H9 (cell line): ENCODE data around the gene CTRB2. TPM values are rescaled to one million over a fixed set of nuclear protein-coding genes. Genes with fewer than 3 reads are reported as not detected.

Experiments used
- DNase-seq: peaks from one replicate; pipeline ENCODE4 v3.0.0-alpha.2; 2017
- H2AFZ ChIP-seq: one replicate; pipeline ENCODE4 v1.6.1; 2013; ENCODE audit warnings: mild to moderate bottlenecking, low read length, control low read depth, moderate library complexity
- H2AK5ac ChIP-seq: 2 replicates; pipeline ENCODE4 v1.6.1; 2013; ENCODE audit warnings: low read length, control low read depth, mixed read lengths; ENCODE audit not compliant: insufficient read length
- H2BK120ac ChIP-seq: one replicate; pipeline ENCODE4 v1.6.1; 2013; ENCODE audit warnings: low read depth, mild to moderate bottlenecking, low read length, control low read depth, inconsistent platforms; ENCODE audit not compliant: poor library complexity, severe bottlenecking
- H2BK12ac ChIP-seq: 2 replicates; pipeline ENCODE4 v1.6.1; 2013; ENCODE audit warnings: low read length, control low read depth, mixed read lengths, low read depth; ENCODE audit not compliant: insufficient read length
- H2BK15ac ChIP-seq: 2 replicates; pipeline ENCODE4 v1.6.1; 2013; ENCODE audit warnings: low read depth, low read length, control low read depth
- H2BK20ac ChIP-seq: one replicate; pipeline ENCODE4 v1.6.1; 2013; ENCODE audit warnings: low read depth, mild to moderate bottlenecking, low read length, control low read depth, inconsistent platforms; ENCODE audit not compliant: poor library complexity, severe bottlenecking
- H2BK5ac ChIP-seq: 2 replicates; pipeline ENCODE4 v1.6.1; 2013; ENCODE audit warnings: low read length, control low read depth, mixed read lengths; ENCODE audit not compliant: insufficient read length
- H3K14ac ChIP-seq: 2 replicates; pipeline ENCODE4 v1.6.1; 2013; ENCODE audit warnings: low read length, control low read depth; ENCODE audit not compliant: insufficient read depth
- H3K18ac ChIP-seq: 2 replicates; pipeline ENCODE4 v1.6.1; 2013; ENCODE audit warnings: low read depth, mild to moderate bottlenecking, mixed read lengths, low read length, control low read depth; ENCODE audit not compliant: insufficient read length
- H3K23ac ChIP-seq: 2 replicates; pipeline ENCODE4 v1.6.1; 2013; ENCODE audit warnings: low read length, control low read depth, mixed read lengths, low read depth; ENCODE audit not compliant: insufficient read length
- H3K23me2 ChIP-seq: 2 replicates; pipeline ENCODE4 v1.6.1; 2013; ENCODE audit warnings: low read depth, mild to moderate bottlenecking, mixed read lengths, low read length, control low read depth; ENCODE audit not compliant: insufficient read length, poor library complexity, severe bottlenecking
- H3K27ac ChIP-seq: 2 replicates; pipeline ENCODE4 v1.5.1; 2013; ENCODE audit warnings: low read length, control low read depth, mixed read lengths, low read depth; ENCODE audit not compliant: insufficient read length
- H3K27me3 ChIP-seq: 2 replicates; pipeline ENCODE4 v1.6.1; 2013; ENCODE audit warnings: low read length, control low read depth, inconsistent platforms; ENCODE audit not compliant: insufficient read depth
- H3K4ac ChIP-seq: 2 replicates; pipeline ENCODE4 v1.6.1; 2013; ENCODE audit warnings: low read depth, mild to moderate bottlenecking, control low read depth, inconsistent platforms, low read length, moderate library complexity
- H3K4me1 ChIP-seq: 2 replicates; pipeline ENCODE4 v1.6.1; 2013; ENCODE audit warnings: low read length, control low read depth, inconsistent platforms; ENCODE audit not compliant: insufficient read depth
- H3K4me2 ChIP-seq: 2 replicates; pipeline ENCODE4 v1.6.1; 2013; ENCODE audit warnings: low read length, control low read depth, mixed read lengths; ENCODE audit not compliant: insufficient read length, insufficient read depth
- H3K56ac ChIP-seq: 2 replicates; pipeline ENCODE4 v1.6.1; 2013; ENCODE audit warnings: low read depth, mild to moderate bottlenecking, mixed read lengths, low read length, control low read depth; ENCODE audit not compliant: insufficient read length
- H3K79me1 ChIP-seq: 2 replicates; pipeline ENCODE4 v1.6.1; 2013; ENCODE audit warnings: low read depth, mild to moderate bottlenecking, moderate library complexity, low read length, control low read depth, inconsistent platforms; ENCODE audit not compliant: insufficient read depth, poor library complexity, severe bottlenecking
- H3K79me2 ChIP-seq: 2 replicates; pipeline ENCODE4 v1.6.1; 2013; ENCODE audit warnings: low read length, control low read depth, inconsistent platforms; ENCODE audit not compliant: insufficient read depth
- H3K9ac ChIP-seq: 2 replicates; pipeline ENCODE4 v1.6.1; 2013; ENCODE audit warnings: low read length, control low read depth, mixed read lengths; ENCODE audit not compliant: insufficient read length; ENCODE audit errors: extremely low read depth
- H3K9me3 ChIP-seq: one replicate; pipeline ENCODE4 v1.6.1; 2013; ENCODE audit warnings: low read depth, low read length, inconsistent platforms; ENCODE audit not compliant: control insufficient read depth
- H3T11ph ChIP-seq: one replicate; pipeline ENCODE4 v1.6.1; 2013; ENCODE audit warnings: mild to moderate bottlenecking, low read length, control low read depth, inconsistent platforms
- H4K20me1 ChIP-seq: one replicate; pipeline ENCODE4 v1.6.1; 2013; ENCODE audit not compliant: control insufficient read depth, insufficient read length, insufficient read depth
- H4K5ac ChIP-seq: 2 replicates; pipeline ENCODE4 v1.6.1; 2013; ENCODE audit warnings: low read depth, mild to moderate bottlenecking, mixed read lengths, low read length, control low read depth; ENCODE audit not compliant: insufficient read length
- H4K8ac ChIP-seq: replicated peaks from 2 replicates; pipeline ENCODE4 v1.6.1; 2013; ENCODE audit warnings: low read length, control low read depth, mixed read lengths, low read depth; ENCODE audit not compliant: insufficient read length
- H4K91ac ChIP-seq: 2 replicates; pipeline ENCODE4 v1.6.1; 2013; ENCODE audit warnings: low read depth, mild to moderate bottlenecking, moderate library complexity, mixed read lengths, low read length, control low read depth; ENCODE audit not compliant: insufficient read length
- H3K27ac Mint-ChIP-seq, 3 experiments: 2 replicates in 2 of 3; 3 replicates in 1 of 3; pipeline ENCODE4 v1.8.0; 2020 to 2021; ENCODE audit warnings: mixed read lengths in 3 of 3, mild to moderate bottlenecking in 1 of 3, moderate library complexity in 1 of 3
- H3K27me3 Mint-ChIP-seq: 2 replicates; pipeline ENCODE4 v1.8.0; 2021; ENCODE audit warnings: low read depth, mild to moderate bottlenecking, moderate library complexity, mixed read lengths
- H3K36me3 Mint-ChIP-seq, 3 experiments: 2 replicates in 2 of 3; 3 replicates in 1 of 3; pipeline ENCODE4 v1.8.0; 2020 to 2021; ENCODE audit warnings: low read depth in 3 of 3, mixed read lengths in 3 of 3; ENCODE audit not compliant: insufficient read depth in 1 of 3
- H3K4me1 Mint-ChIP-seq, 2 experiments: 2 replicates each; pipeline ENCODE4 v1.8.0; 2020; ENCODE audit warnings: mixed read lengths in 2 of 2
- H3K4me3 Mint-ChIP-seq, 2 experiments: 2 replicates in 1 of 2; 3 replicates in 1 of 2; pipeline ENCODE4 v1.8.0; 2020 to 2021; ENCODE audit warnings: mild to moderate bottlenecking in 2 of 2, mixed read lengths in 2 of 2, moderate library complexity in 1 of 2
- H3K9me3 Mint-ChIP-seq, 2 experiments: 2 replicates in 1 of 2; 3 replicates in 1 of 2; pipeline ENCODE4 v1.8.0; 2020; ENCODE audit warnings: mild to moderate bottlenecking in 2 of 2, mixed read lengths in 2 of 2, moderate library complexity in 1 of 2
- CTCF ChIP-seq: fragments of 200-600 bp; sonication (generic); conservative IDR thresholded peaks from 3 replicates; pipeline ENCODE4 v1.8.0; 2021; ENCODE audit warnings: antibody characterized with exemption, mild to moderate bottlenecking
- WGBS: extraction: QIAGEN DNeasy Blood & Tissue Kit; methylation state at CpG from one replicate; pipeline ENCODE4 v1.1.7; 2013; ENCODE audit warnings: missing lambda C conversion rate, low lambda C conversion rate, mixed read lengths; ENCODE audit not compliant: insufficient read length; ENCODE audit errors: extremely low coverage; 5-methylcytosine and 5-hydroxymethylcytosine counted together
- total RNA-seq: library from RNA; stranded (reverse); gene quantifications from 2 replicates; pipeline ENCODE4 v1.2.1, GENCODE V29; 2021

CTRB2 gene
- total RNA-seq, 1 experiment from 2014 or later, result not detected

DNA sequence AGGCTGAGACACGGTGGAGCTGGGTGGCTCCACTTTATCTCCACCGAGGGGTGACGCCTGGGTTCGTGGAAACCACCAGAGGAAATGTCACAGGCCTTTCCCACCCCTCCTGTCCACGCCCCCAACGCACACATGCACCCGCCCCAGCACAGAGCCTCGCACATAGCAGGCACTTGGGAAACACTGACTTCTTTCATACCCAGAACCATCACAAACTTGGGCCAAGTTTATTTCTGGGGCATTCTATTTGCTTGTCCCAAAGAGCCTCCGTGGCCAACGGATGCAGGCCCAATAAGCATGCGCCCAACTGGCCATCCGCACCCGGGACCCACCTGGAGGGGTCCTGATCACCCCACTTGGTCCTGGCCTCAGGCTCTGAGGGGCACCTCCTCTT is 41.2 kb upstream of the CTRB2 start:
- Histone ChIP-seq H4K91ac (no peak overlapping the region), H3K9ac (no peak overlapping the region), H3K9me3 (no peaks in the 10 kb centered on the region), H3K4me1 (peaks cover 13% of the 10 kb centered on the region; the same call in 1 of the 2 replicates), H2BK15ac (no peak overlapping the region), H3K56ac (no peak overlapping the region), H3K18ac (no peak overlapping the region), H4K20me1 (no peaks in the 10 kb centered on the region), H3K4ac (no peak overlapping the region), H3K27me3 (no peaks in the 10 kb centered on the region), H3K79me2 (peaks cover 53% of the 10 kb centered on the region; the same call in 1 of the 2 replicates), H3K23me2 (peaks cover 13% of the 10 kb centered on the region), H2BK120ac (no peak overlapping the region), H2AFZ (no peak overlapping the region), H2BK5ac (no peak overlapping the region), H3K27ac (no peak overlapping the region), H4K5ac (no peak overlapping the region), H3K79me1 (peaks cover 11% of the 10 kb centered on the region), H2BK20ac (no peak overlapping the region), H4K8ac (no peak overlapping the region), H2AK5ac (no peak overlapping the region), H3K4me2 (no peak overlapping the region), H3T11ph (no peak overlapping the region), H3K14ac (no peak overlapping the region), H2BK12ac (no peak overlapping the region), H3K23ac (no peak overlapping the region)
- Mint-ChIP-seq H3K4me3 (no peak overlapping the region), H3K27me3 (no peaks in the 10 kb centered on the region; the same call in 1 of the 2 replicates), H3K27ac (peak overlapping the region in 2 of 3 experiments; percentile 32 to 97; a peak in 5 of 7 replicates), H3K9me3 (no peaks in the 10 kb centered on the region), H3K4me1 (peaks cover 55 to 65% of the 10 kb centered on the region in 2 experiments), H3K36me3 (peaks cover 5 to 9% (median 5%) of the 10 kb centered on the region in 3 experiments; a peak in 5 of 7 replicates)
- no CpG with 5 or more reads among the region's 13 CpGs for WGBS
- DNase-seq, result no peak
- no peak for TF ChIP-seq CTCF
